DMS53 (cell line): Measurements from ENCODE around the gene GINM1.
A peak's percentile ranks its signal among the peaks of the same experiment; 100 is the strongest.

Source experiments
- DNase-seq: peaks from one replicate; lab custom pipeline; 2025; lab: John Stamatoyannopoulos, UW

Gene GINM1

GRCh38 chr6:149565527-149566409 is at the start of gene GINM1:
Gene GINM1, plus strand, starts transcription at chr6:149566375. Its CDS starts 40 bp downstream, at chr6:149566415.
- peak; percentile 94 for DNase-seq

- no peak for DNase-seq
These were observed 36.5 kb upstream of the GINM1 start for GRCh38 chr6:149529650-149530049.

GRCh38 chr6:149534742-149535141 is 31.4 kb upstream of the GINM1 start:
- DNase-seq, result no peak

GRCh38 chr6:149541139-149541538 is 25.0 kb upstream of the GINM1 start:
- no peak for DNase-seq

GRCh38 chr6:149544646-149545257 is 21.4 kb upstream of the GINM1 start:
- DNase-seq, result no peak

- peak; percentile 58 for DNase-seq
These were observed 20.9 kb upstream of the GINM1 start for GRCh38 chr6:149545258-149545753.

GRCh38 chr6:149545754-149546471 is 20.3 kb upstream of the GINM1 start, which contains the start of gene PPIL4:
Gene PPIL4, minus strand, starts transcription at chr6:149546043. Its CDS starts 38 bp downstream, at chr6:149546005.
- peak; percentile 95 for DNase-seq

- no peak for DNase-seq
These were observed 14.3 kb upstream of the GINM1 start for GRCh38 chr6:149551920-149552319.

- no peak for DNase-seq
These were observed 8.1 kb upstream of the GINM1 start for GRCh38 chr6:149558029-149558428.

GRCh38 chr6:149559389-149559788 is 6.8 kb upstream of the GINM1 start:
- no peak for DNase-seq

- DNase-seq, result peak; percentile 48
These were observed 5.4 kb upstream of the GINM1 start for GRCh38 chr6:149560736-149561135.

GRCh38 chr6:149563203-149563927 is 2.8 kb upstream of the GINM1 start:
- peak; percentile 4 for DNase-seq

- no peak for DNase-seq
These were observed 2.2 kb upstream of the GINM1 start for GRCh38 chr6:149563928-149564325.

GRCh38 chr6:149566410-149567193 is 427 bp downstream of the GINM1 start:
- DNase-seq, result peak; percentile 69

GRCh38 chr6:149567194-149567586 is 1.0 kb downstream of the GINM1 start:
- no peak for DNase-seq

- DNase-seq, result no peak
These were observed 1.9 kb downstream of the GINM1 start for GRCh38 chr6:149567945-149568585.

GRCh38 chr6:149580880-149581279 is 14.7 kb downstream of the GINM1 start:
- DNase-seq, result no peak

GRCh38 chr6:149581349-149581748 is 15.2 kb downstream of the GINM1 start:
- DNase-seq, result no peak

GRCh38 chr6:149586149-149586548 is 20.0 kb downstream of the GINM1 start:
- DNase-seq, result no peak

- DNase-seq, result no peak
These were observed 26.8 kb downstream of the GINM1 start for GRCh38 chr6:149592983-149593382.
